ENCODE measurements around the gene KRT37.

DNA sequence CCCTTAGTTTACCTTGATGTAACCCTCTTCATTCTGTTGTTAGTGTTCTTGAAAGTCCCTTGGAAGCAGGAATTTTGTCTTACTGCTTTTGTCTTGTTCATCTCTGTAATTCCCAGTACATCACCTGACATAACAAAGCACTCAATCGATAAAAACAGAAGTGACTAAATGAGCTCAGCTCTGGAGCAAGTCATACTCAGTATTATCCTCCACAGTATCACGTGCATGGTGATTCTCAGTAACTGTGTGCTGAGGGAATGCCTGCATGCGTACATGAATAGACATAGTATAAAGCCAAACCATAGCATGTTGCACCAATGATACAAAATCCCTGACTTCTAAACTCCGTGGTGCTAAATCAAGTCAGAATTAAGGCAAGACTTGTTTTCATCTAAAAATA, 9.2 kb upstream of the KRT37 start:
- TF ChIP-seq, protein P1, sequence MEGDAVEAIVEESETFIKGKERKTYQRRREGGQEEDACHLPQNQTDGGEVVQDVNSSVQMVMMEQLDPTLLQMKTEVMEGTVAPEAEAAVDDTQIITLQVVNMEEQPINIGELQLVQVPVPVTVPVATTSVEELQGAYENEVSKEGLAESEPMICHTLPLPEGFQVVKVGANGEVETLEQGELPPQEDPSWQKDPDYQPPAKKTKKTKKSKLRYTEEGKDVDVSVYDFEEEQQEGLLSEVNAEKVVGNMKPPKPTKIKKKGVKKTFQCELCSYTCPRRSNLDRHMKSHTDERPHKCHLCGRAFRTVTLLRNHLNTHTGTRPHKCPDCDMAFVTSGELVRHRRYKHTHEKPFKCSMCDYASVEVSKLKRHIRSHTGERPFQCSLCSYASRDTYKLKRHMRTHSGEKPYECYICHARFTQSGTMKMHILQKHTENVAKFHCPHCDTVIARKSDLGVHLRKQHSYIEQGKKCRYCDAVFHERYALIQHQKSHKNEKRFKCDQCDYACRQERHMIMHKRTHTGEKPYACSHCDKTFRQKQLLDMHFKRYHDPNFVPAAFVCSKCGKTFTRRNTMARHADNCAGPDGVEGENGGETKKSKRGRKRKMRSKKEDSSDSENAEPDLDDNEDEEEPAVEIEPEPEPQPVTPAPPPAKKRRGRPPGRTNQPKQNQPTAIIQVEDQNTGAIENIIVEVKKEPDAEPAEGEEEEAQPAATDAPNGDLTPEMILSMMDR (IDR thresholded peaks at IDR 0.05; ENCODE audit: low read depth, low read length) = no peak
- no peak for TF ChIP-seq EZH2phosphoT487 (IDR thresholded peaks at IDR 0.05; ENCODE audit: low read depth)

Measured in OCI-LY3 (cell line).